SU-DHL-6 (cell line): ENCODE data around the gene LRRC4C.

ENCODE experiments used
- H2AFZ ChIP-seq: fragments of 200-600 bp; sonication (generic); 2 replicates; pipeline ENCODE4 v1.6.1; 2014; ENCODE audit warnings: low read depth, mild to moderate bottlenecking, moderate library complexity, mixed read lengths, antibody characterized with exemption, low read length; ENCODE audit not compliant: severe bottlenecking
- H3F3A ChIP-seq: fragments of 200-600 bp; shearing (Covaris generic); 2 replicates; pipeline ENCODE4 v1.6.0; 2016; ENCODE audit warnings: antibody characterized with exemption, mild to moderate bottlenecking; ENCODE audit not compliant: insufficient read depth
- H3K27ac ChIP-seq: fragments of 200-600 bp; sonication (generic); 2 replicates; pipeline ENCODE4 v1.5.1; 2016; ENCODE audit warnings: low read depth, mild to moderate bottlenecking, low read length, moderate library complexity, mixed read lengths
- H3K27me3 ChIP-seq: fragments of 200-600 bp; sonication (generic), shearing (Covaris generic); 2 replicates; pipeline ENCODE4 v1.6.0; 2014; ENCODE audit warnings: mild to moderate bottlenecking, low read length
- H3K36me3 ChIP-seq: fragments of 200-600 bp; sonication (generic); 2 replicates; pipeline ENCODE4 v1.6.1; 2014; ENCODE audit warnings: mild to moderate bottlenecking, low read length, mixed read lengths
- H3K4me2 ChIP-seq: fragments of 300-600, 200-600 bp; shearing (Covaris generic), sonication (generic); 2 replicates; pipeline ENCODE4 v1.6.0; 2014; ENCODE audit warnings: low read length, low read depth, mild to moderate bottlenecking; ENCODE audit not compliant: poor library complexity, severe bottlenecking
- H3K4me3 ChIP-seq: fragments of 200-600 bp; sonication (generic); 2 replicates; pipeline ENCODE4 v1.5.1; 2014; ENCODE audit warnings: antibody characterized with exemption, low read length, mild to moderate bottlenecking, mixed read lengths; ENCODE audit not compliant: insufficient read depth, poor library complexity, severe bottlenecking
- H3K79me2 ChIP-seq: fragments of 200-600 bp; sonication (generic); 2 replicates; pipeline ENCODE4 v1.6.1; 2014; ENCODE audit warnings: mild to moderate bottlenecking, low read length, moderate library complexity; ENCODE audit not compliant: insufficient read depth
- H3K9ac ChIP-seq: fragments of 200-600 bp; sonication (generic); 2 replicates; pipeline ENCODE4 v1.7.0; 2014; ENCODE audit warnings: mild to moderate bottlenecking, low read length
- H3K9me2 ChIP-seq: fragments of 200-600 bp; sonication (generic); replicated peaks from 2 replicates; pipeline ENCODE4 v1.6.1; 2014; ENCODE audit warnings: low read length; ENCODE audit not compliant: insufficient read depth
- H3K9me3 ChIP-seq: fragments of 200-600 bp; sonication (generic); 2 replicates; pipeline ENCODE4 v1.6.1; 2014; ENCODE audit warnings: low read length, mixed read lengths; ENCODE audit not compliant: insufficient read depth
- H4K20me1 ChIP-seq: fragments of 200-600 bp; sonication (generic); 2 replicates; pipeline ENCODE4 v1.6.1; 2014; ENCODE audit warnings: low read depth, mild to moderate bottlenecking, antibody characterized with exemption, low read length, moderate library complexity, mixed read lengths
- EZH2phosphoT487 ChIP-seq: fragments of 200-600 bp; sonication (generic), shearing (Covaris generic); conservative IDR thresholded peaks from 2 replicates; pipeline ENCODE4 v1.6.1; 2018; ENCODE audit warnings: mild to moderate bottlenecking, antibody characterized with exemption, low read length, moderate library complexity, mixed read lengths
- TF ChIP-seq, protein P1 (sequence below): fragments of 200-600 bp; sonication (generic); IDR thresholded peaks from one replicate; pipeline ENCODE4 v1.5.1; 2017; ENCODE audit warnings: antibody characterized with exemption, mild to moderate bottlenecking, low read length, moderate library complexity; ENCODE audit not compliant: insufficient read depth, poor library complexity, severe bottlenecking

The LRRC4C gene

DNA sequence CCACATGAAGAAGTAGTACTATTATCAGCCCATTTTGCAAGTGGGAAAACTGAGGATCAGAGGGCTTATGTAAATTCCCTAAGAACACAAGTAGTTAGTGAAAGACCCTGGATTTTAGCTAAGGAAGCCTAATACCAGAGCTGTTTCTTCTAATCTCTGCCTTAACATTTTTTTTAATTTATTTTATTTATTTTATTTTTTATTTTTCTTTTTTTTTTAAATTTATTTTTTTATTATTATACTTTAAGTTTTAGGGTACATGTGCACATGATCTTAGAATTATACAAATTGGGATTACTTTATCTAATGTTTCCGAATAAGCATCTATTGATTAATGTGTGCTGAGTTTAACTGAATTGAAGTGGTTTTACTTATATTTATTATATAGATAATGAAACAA, 1015.3 kb downstream of the LRRC4C start:
- TF ChIP-seq EZH2phosphoT487: no peak
- TF ChIP-seq, protein P1, sequence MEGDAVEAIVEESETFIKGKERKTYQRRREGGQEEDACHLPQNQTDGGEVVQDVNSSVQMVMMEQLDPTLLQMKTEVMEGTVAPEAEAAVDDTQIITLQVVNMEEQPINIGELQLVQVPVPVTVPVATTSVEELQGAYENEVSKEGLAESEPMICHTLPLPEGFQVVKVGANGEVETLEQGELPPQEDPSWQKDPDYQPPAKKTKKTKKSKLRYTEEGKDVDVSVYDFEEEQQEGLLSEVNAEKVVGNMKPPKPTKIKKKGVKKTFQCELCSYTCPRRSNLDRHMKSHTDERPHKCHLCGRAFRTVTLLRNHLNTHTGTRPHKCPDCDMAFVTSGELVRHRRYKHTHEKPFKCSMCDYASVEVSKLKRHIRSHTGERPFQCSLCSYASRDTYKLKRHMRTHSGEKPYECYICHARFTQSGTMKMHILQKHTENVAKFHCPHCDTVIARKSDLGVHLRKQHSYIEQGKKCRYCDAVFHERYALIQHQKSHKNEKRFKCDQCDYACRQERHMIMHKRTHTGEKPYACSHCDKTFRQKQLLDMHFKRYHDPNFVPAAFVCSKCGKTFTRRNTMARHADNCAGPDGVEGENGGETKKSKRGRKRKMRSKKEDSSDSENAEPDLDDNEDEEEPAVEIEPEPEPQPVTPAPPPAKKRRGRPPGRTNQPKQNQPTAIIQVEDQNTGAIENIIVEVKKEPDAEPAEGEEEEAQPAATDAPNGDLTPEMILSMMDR: no peak

DNA sequence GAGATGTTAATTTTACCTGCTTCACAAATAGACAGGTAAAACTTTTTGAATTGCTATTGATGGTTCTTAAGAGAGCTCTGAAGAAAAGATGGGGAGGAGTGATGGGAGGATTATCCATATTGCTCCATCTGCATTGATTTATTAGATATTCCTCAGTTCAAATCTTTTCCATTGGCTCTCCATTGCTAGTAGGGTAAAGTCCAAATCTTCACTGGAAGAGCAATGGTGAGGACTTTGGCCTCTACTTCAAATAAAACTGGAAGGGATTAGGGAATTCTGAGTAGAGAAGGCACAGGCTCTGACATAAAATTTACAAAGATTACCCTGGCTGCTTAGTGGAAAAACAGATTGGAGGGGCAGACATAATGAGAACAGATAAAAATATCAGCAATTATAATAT, 1024.1 kb downstream of the LRRC4C start:
- H2AFZ ChIP-seq: no peak overlapping the region
- no peaks in the 10 kb centered on the region for H3K9me2 ChIP-seq
- H3K9ac ChIP-seq: no peak overlapping the region
- no peaks in the 10 kb centered on the region for H3K9me3 ChIP-seq
- TF ChIP-seq, protein P1: no peak
- no peak for TF ChIP-seq EZH2phosphoT487
- no peak overlapping the region for H3K4me2 ChIP-seq
- no peaks in the 10 kb centered on the region for H3K36me3 ChIP-seq
- no peak overlapping the region for H3K4me3 ChIP-seq
- no peaks in the 10 kb centered on the region for H3K27me3 ChIP-seq
- no peaks in the 10 kb centered on the region for H3K79me2 ChIP-seq
- H3K27ac ChIP-seq: no peak overlapping the region
- no peaks in the 10 kb centered on the region for H4K20me1 ChIP-seq
- H3F3A ChIP-seq: no peaks in the 10 kb centered on the region

More for the DNA sequence above, 1015.3 kb downstream of the LRRC4C start:
- no peak overlapping the region for H2AFZ ChIP-seq
- no peaks in the 10 kb centered on the region for H3K79me2 ChIP-seq
- H3F3A ChIP-seq: no peaks in the 10 kb centered on the region
- H3K9me2 ChIP-seq: no peaks in the 10 kb centered on the region
- H4K20me1 ChIP-seq: no peaks in the 10 kb centered on the region
- H3K36me3 ChIP-seq: no peaks in the 10 kb centered on the region
- H3K27me3 ChIP-seq: no peaks in the 10 kb centered on the region
- H3K9ac ChIP-seq: no peak overlapping the region
- H3K4me3 ChIP-seq: no peak overlapping the region
- no peak overlapping the region for H3K4me2 ChIP-seq
- H3K27ac ChIP-seq: no peak overlapping the region
- H3K9me3 ChIP-seq: no peaks in the 10 kb centered on the region

- Histone ChIP-seq H3K9ac (no peak overlapping the region), H3K4me3 (no peak overlapping the region), H3K27ac (no peak overlapping the region), H4K20me1 (no peaks in the 10 kb centered on the region), H3K4me2 (no peak overlapping the region), H3K27me3 (no peaks in the 10 kb centered on the region), H3K36me3 (no peaks in the 10 kb centered on the region), H3K9me2 (no peaks in the 10 kb centered on the region), H3K9me3 (no peaks in the 10 kb centered on the region), H2AFZ (no peak overlapping the region), H3F3A (no peaks in the 10 kb centered on the region), H3K79me2 (no peaks in the 10 kb centered on the region)
- TF ChIP-seq, protein P1: no peak
- no peak for TF ChIP-seq EZH2phosphoT487
Observed at GRCh38 chr11:40434926-40435325, 1024.5 kb downstream of the LRRC4C start.
